Mucosa of stomach (tissue), 1 donor: ENCODE data around the gene SNAI3.
A peak's percentile ranks its signal among the peaks of the same experiment; 100 is the strongest.

Experiments
- H3K27me3 ChIP-seq: one replicate; pipeline ENCODE4 v1.7.0; 2013; ENCODE audit warnings: mild to moderate bottlenecking, low read length; ENCODE audit not compliant: control insufficient read depth, insufficient read depth
- H3K36me3 ChIP-seq: one replicate; pipeline ENCODE4 v1.7.0; 2013; ENCODE audit warnings: low read length; ENCODE audit not compliant: control insufficient read depth, insufficient read depth
- H3K4me1 ChIP-seq: one replicate; pipeline ENCODE4 v1.7.0; 2013; ENCODE audit warnings: mild to moderate bottlenecking, low read length; ENCODE audit not compliant: control insufficient read depth, insufficient read depth
- H3K4me3 ChIP-seq: one replicate; pipeline ENCODE4 v1.7.0; 2013; ENCODE audit warnings: low read length
- H3K9ac ChIP-seq: one replicate; pipeline ENCODE4 v1.7.0; 2013; ENCODE audit warnings: mild to moderate bottlenecking, low read length, moderate library complexity
- H3K9me3 ChIP-seq: one replicate; pipeline ENCODE4 v1.7.0; 2013; ENCODE audit warnings: mild to moderate bottlenecking, low read length, moderate library complexity; ENCODE audit not compliant: control insufficient read depth
- donor health status: Pancreatic carcinoma.

The SNAI3 gene

GRCh38 chr16:88634994-88635670 is 51.2 kb downstream of the SNAI3 start:
- Histone ChIP-seq H3K4me1 (peaks cover 32% of the 10 kb centered on the region), H3K4me3 (no peak overlapping the region), H3K9me3 (no peaks in the 10 kb centered on the region), H3K27me3 (peaks cover 43% of the 10 kb centered on the region), H3K36me3 (no peaks in the 10 kb centered on the region), H3K9ac (no peak overlapping the region)

- Histone ChIP-seq H3K36me3 (no peaks in the 10 kb centered on the region), H3K9me3 (no peaks in the 10 kb centered on the region), H3K27me3 (peaks cover 35% of the 10 kb centered on the region), H3K9ac (no peak overlapping the region), H3K4me3 (peak overlapping the region; percentile 2), H3K4me1 (peaks cover 24% of the 10 kb centered on the region)
These were observed 51.9 kb downstream of the SNAI3 start for GRCh38 chr16:88634141-88634993.

GRCh38 chr16:88633684-88634140 is 52.6 kb downstream of the SNAI3 start:
- Histone ChIP-seq H3K27me3 (peaks cover 29% of the 10 kb centered on the region), H3K9ac (no peak overlapping the region), H3K4me3 (no peak overlapping the region), H3K9me3 (no peaks in the 10 kb centered on the region), H3K4me1 (peaks cover 18% of the 10 kb centered on the region), H3K36me3 (no peaks in the 10 kb centered on the region)

GRCh38 chr16:88632587-88632930 is 53.7 kb downstream of the SNAI3 start:
- no peak overlapping the region for H3K4me3 ChIP-seq
- H3K9me3 ChIP-seq = no peaks in the 10 kb centered on the region
- H3K36me3 ChIP-seq = no peaks in the 10 kb centered on the region
- H3K4me1 ChIP-seq = peaks cover 12% of the 10 kb centered on the region
- H3K9ac ChIP-seq = no peak overlapping the region
- peaks cover 19% of the 10 kb centered on the region for H3K27me3 ChIP-seq

- Histone ChIP-seq H3K27me3 (peaks cover 17% of the 10 kb centered on the region), H3K36me3 (no peaks in the 10 kb centered on the region), H3K9ac (no peak overlapping the region), H3K9me3 (no peaks in the 10 kb centered on the region), H3K4me3 (no peak overlapping the region), H3K4me1 (peaks cover 12% of the 10 kb centered on the region)
These were observed 54.3 kb downstream of the SNAI3 start for GRCh38 chr16:88631920-88632586.

GRCh38 chr16:88631384-88631783 is 54.9 kb downstream of the SNAI3 start:
- no peak overlapping the region for H3K4me3 ChIP-seq
- peaks cover 12% of the 10 kb centered on the region for H3K4me1 ChIP-seq
- peaks cover 16% of the 10 kb centered on the region for H3K27me3 ChIP-seq
- no peaks in the 10 kb centered on the region for H3K36me3 ChIP-seq
- no peaks in the 10 kb centered on the region for H3K9me3 ChIP-seq
- no peak overlapping the region for H3K9ac ChIP-seq

- H3K4me1 ChIP-seq = peaks cover 12% of the 10 kb centered on the region
- H3K36me3 ChIP-seq = no peaks in the 10 kb centered on the region
- H3K4me3 ChIP-seq = no peak overlapping the region
These were observed 55.4 kb downstream of the SNAI3 start for GRCh38 chr16:88630941-88631340.

GRCh38 chr16:88630433-88630832 is 55.9 kb downstream of the SNAI3 start:
- H3K27me3 ChIP-seq = peaks cover 14% of the 10 kb centered on the region
- H3K9ac ChIP-seq = no peak overlapping the region
- no peak overlapping the region for H3K4me3 ChIP-seq
- H3K9me3 ChIP-seq = no peaks in the 10 kb centered on the region
- H3K36me3 ChIP-seq = no peaks in the 10 kb centered on the region
- peaks cover 12% of the 10 kb centered on the region for H3K4me1 ChIP-seq

More at GRCh38 chr16:88630941-88631340, 55.4 kb downstream of the SNAI3 start:
- H3K27me3 ChIP-seq = peaks cover 16% of the 10 kb centered on the region
- no peaks in the 10 kb centered on the region for H3K9me3 ChIP-seq
- no peak overlapping the region for H3K9ac ChIP-seq

- Histone ChIP-seq H3K9ac (no peak overlapping the region), H3K36me3 (no peaks in the 10 kb centered on the region), H3K4me1 (peaks cover 8% of the 10 kb centered on the region), H3K4me3 (no peak overlapping the region), H3K27me3 (peaks cover 8% of the 10 kb centered on the region), H3K9me3 (no peaks in the 10 kb centered on the region)
These were observed 56.5 kb downstream of the SNAI3 start for GRCh38 chr16:88629835-88630234.

- H3K4me3 ChIP-seq = no peak overlapping the region
- H3K9ac ChIP-seq = no peak overlapping the region
- H3K4me1 ChIP-seq = no peaks in the 10 kb centered on the region
- no peaks in the 10 kb centered on the region for H3K9me3 ChIP-seq
- H3K27me3 ChIP-seq = no peaks in the 10 kb centered on the region
- no peaks in the 10 kb centered on the region for H3K36me3 ChIP-seq
These were observed 57.8 kb downstream of the SNAI3 start for GRCh38 chr16:88628512-88628974.
